Neural progenitor cell (in vitro differentiated cells): ENCODE data around the gene FGD3.

ENCODE experiments used
- CTCF ChIP-seq: fragments of 200-600 bp; sonication (generic); IDR thresholded peaks from 2 replicates; pipeline ENCODE4 v1.5.1; 2017; ENCODE audit warnings: antibody characterized with exemption, mild to moderate bottlenecking
- EZH2 ChIP-seq: fragments of 200-600 bp; sonication (generic); IDR thresholded peaks from 2 replicates; pipeline ENCODE4 v1.6.1; 2017; ENCODE audit warnings: antibody characterized with exemption, mild to moderate bottlenecking, moderate library complexity

GRCh38 chr9:93061791-93062763 is 114.8 kb downstream of the FGD3 start:
- no peak for TF ChIP-seq CTCF
- no peak for TF ChIP-seq EZH2
